GM12892 (cell line): ENCODE measurements around the gene C17orf113.

Source experiments
- POLR2A ChIP-seq: IDR thresholded peaks from 2 replicates; pipeline ENCODE4 v1.6.1; 2011; ENCODE audit warnings: low read depth, low read length, control low read depth
- POLR2AphosphoS5 ChIP-seq: IDR thresholded peaks from 2 replicates; pipeline ENCODE4 v1.6.1; 2011; ENCODE audit warnings: low read depth, low read length, control low read depth

- no peak for TF ChIP-seq POLR2A
- no peak for TF ChIP-seq POLR2AphosphoS5
Observed at GRCh38 chr17:42060231-42060630, 9.8 kb upstream of the C17orf113 start.
